Karpas-422 (cell line): Measurements from ENCODE around the gene CTRL. TPM values are rescaled to one million over a fixed set of nuclear protein-coding genes. Genes with fewer than 3 reads are reported as not detected.

Experiments used
- DNase-seq: peaks from one replicate; pipeline ENCODE4 v3.0.0-alpha.2; 2015
- H2AFZ ChIP-seq: fragments of 200-600 bp; sonication (generic); 2 replicates; pipeline ENCODE4 v1.6.1; 2014; ENCODE audit warnings: antibody characterized with exemption, low read length, mixed read lengths
- H3K27ac ChIP-seq: fragments of 200-600 bp; sonication (generic); 2 replicates; pipeline ENCODE4 v1.5.1; 2014; ENCODE audit warnings: mild to moderate bottlenecking, low read length, moderate library complexity
- H3K27me3 ChIP-seq: fragments of 200-600 bp; sonication (generic); 2 replicates; pipeline ENCODE4 v1.6.1; 2014; ENCODE audit warnings: low read length, mixed read lengths
- H3K36me3 ChIP-seq: fragments of 200-600 bp; sonication (generic); 2 replicates; pipeline ENCODE4 v1.6.1; 2014; ENCODE audit warnings: low read length, mixed read lengths; ENCODE audit not compliant: insufficient read depth
- H3K4me1 ChIP-seq: fragments of 200-600 bp; sonication (generic); 2 replicates; pipeline ENCODE4 v1.6.1; 2014; ENCODE audit warnings: mild to moderate bottlenecking, low read length, mixed read lengths
- H3K4me2 ChIP-seq: fragments of 200-600 bp; sonication (generic); 2 replicates; pipeline ENCODE4 v1.6.1; 2014; ENCODE audit warnings: low read length, low read depth, mild to moderate bottlenecking; ENCODE audit not compliant: poor library complexity, severe bottlenecking
- H3K4me3 ChIP-seq: fragments of 200-600 bp; sonication (generic); 2 replicates; pipeline ENCODE4 v1.5.1; 2014; ENCODE audit warnings: mild to moderate bottlenecking, antibody characterized with exemption, low read length, mixed read lengths
- H3K79me2 ChIP-seq: fragments of 200-600 bp; sonication (generic); 2 replicates; pipeline ENCODE4 v1.6.1; 2014; ENCODE audit warnings: mild to moderate bottlenecking, low read length, mixed read lengths
- H3K9ac ChIP-seq: fragments of 200-600 bp; sonication (generic); 2 replicates; pipeline ENCODE4 v1.6.0; 2014; ENCODE audit warnings: low read length
- H3K9me2 ChIP-seq: fragments of 200-600 bp; sonication (generic), shearing (Covaris generic); replicated peaks from 2 replicates; pipeline ENCODE4 v1.6.0; 2014; ENCODE audit warnings: mild to moderate bottlenecking, low read length, moderate library complexity; ENCODE audit not compliant: insufficient read depth
- H3K9me3 ChIP-seq: fragments of 300-700, 200-600 bp; sonication (generic); 2 replicates; pipeline ENCODE4 v1.6.1; 2014; ENCODE audit warnings: low read length, mixed read lengths
- H4K20me1 ChIP-seq: fragments of 200-600 bp; sonication (generic); 2 replicates; pipeline ENCODE4 v1.6.1; 2014; ENCODE audit warnings: mild to moderate bottlenecking, antibody characterized with exemption, low read length, low read depth; ENCODE audit not compliant: insufficient read depth
- total RNA-seq: library from RNA; depleted of rRNA; stranded (reverse); fragments of >200 nt; shearing (Covaris generic); gene quantifications from 2 replicates; pipeline ENCODE4 v1.2.3, GENCODE V29; 2014; ENCODE audit warnings: low replicate concordance

The CTRL gene
- total RNA-seq, 1 experiment from 2014 or later: 1.6 TPM

GRCh38 chr16:67964477-67965131 lies 32.9 kb upstream of the CTRL start:
- no peaks in the 10 kb centered on the region for H3K79me2 ChIP-seq
- H4K20me1 ChIP-seq: no peaks in the 10 kb centered on the region
- DNase-seq: no peak
- no peaks in the 10 kb centered on the region for H3K36me3 ChIP-seq
- H3K27me3 ChIP-seq: no peaks in the 10 kb centered on the region
- no peaks in the 10 kb centered on the region for H3K9me3 ChIP-seq
- peaks cover 20% of the 10 kb centered on the region for H3K4me1 ChIP-seq
- H3K4me3 ChIP-seq: no peak overlapping the region
- no peaks in the 10 kb centered on the region for H3K9me2 ChIP-seq
- no peak overlapping the region for H3K4me2 ChIP-seq
- no peak overlapping the region for H3K9ac ChIP-seq
- H3K27ac ChIP-seq: no peak overlapping the region
- H2AFZ ChIP-seq: no peak overlapping the region

GRCh38 chr16:67963662-67964321 lies 32.1 kb upstream of the CTRL start:
- Histone ChIP-seq H2AFZ (no peak overlapping the region), H3K4me1 (peaks cover 15% of the 10 kb centered on the region), H3K79me2 (no peaks in the 10 kb centered on the region), H3K4me3 (no peak overlapping the region), H3K9me2 (no peaks in the 10 kb centered on the region), H3K36me3 (no peaks in the 10 kb centered on the region), H3K4me2 (no peak overlapping the region), H3K9me3 (no peaks in the 10 kb centered on the region), H3K27me3 (no peaks in the 10 kb centered on the region), H3K27ac (no peak overlapping the region), H3K9ac (no peak overlapping the region), H4K20me1 (no peaks in the 10 kb centered on the region)
- no peak for DNase-seq

GRCh38 chr16:67963292-67963661 lies 31.6 kb upstream of the CTRL start:
- Histone ChIP-seq H3K27ac (no peak overlapping the region), H3K36me3 (no peaks in the 10 kb centered on the region), H3K4me2 (no peak overlapping the region), H3K27me3 (no peaks in the 10 kb centered on the region), H3K79me2 (no peaks in the 10 kb centered on the region), H4K20me1 (no peaks in the 10 kb centered on the region), H3K9ac (no peak overlapping the region), H3K4me3 (no peak overlapping the region), H3K4me1 (peaks cover 13% of the 10 kb centered on the region), H2AFZ (no peak overlapping the region), H3K9me3 (no peaks in the 10 kb centered on the region), H3K9me2 (no peaks in the 10 kb centered on the region)
- no peak for DNase-seq

GRCh38 chr16:67962135-67962534 lies 30.5 kb upstream of the CTRL start:
- Histone ChIP-seq H3K4me2 (no peak overlapping the region), H2AFZ (no peak overlapping the region), H3K36me3 (no peaks in the 10 kb centered on the region), H3K27ac (no peak overlapping the region), H3K27me3 (no peaks in the 10 kb centered on the region), H4K20me1 (no peaks in the 10 kb centered on the region), H3K9me3 (no peaks in the 10 kb centered on the region), H3K4me3 (no peak overlapping the region), H3K4me1 (peaks cover 5% of the 10 kb centered on the region), H3K9me2 (no peaks in the 10 kb centered on the region), H3K9ac (no peak overlapping the region), H3K79me2 (no peaks in the 10 kb centered on the region)
- DNase-seq: no peak

DNA sequence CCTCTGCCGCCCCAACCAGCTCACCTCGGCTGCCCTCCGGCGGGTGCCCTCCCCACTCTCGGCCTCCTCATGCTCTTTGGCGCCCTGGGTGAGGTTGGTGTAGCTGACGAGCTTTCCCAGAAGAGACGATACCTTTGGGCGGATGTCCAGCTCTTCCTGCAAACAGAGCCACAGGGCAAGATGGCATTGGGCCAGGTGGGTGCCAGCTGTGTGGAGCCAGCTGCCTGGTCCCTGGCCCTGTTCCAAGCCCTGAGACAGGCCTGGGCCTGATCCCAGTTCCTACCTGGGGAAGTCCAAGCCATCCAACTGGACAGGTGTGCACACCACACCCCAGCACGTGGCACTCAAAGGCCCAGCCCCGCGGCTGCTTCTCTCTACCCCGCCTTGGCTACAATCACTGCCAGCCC lies 29.9 kb upstream of the CTRL start:
- Histone ChIP-seq H3K4me2 (no peak overlapping the region), H3K79me2 (no peaks in the 10 kb centered on the region), H3K9me2 (no peaks in the 10 kb centered on the region), H3K9me3 (no peaks in the 10 kb centered on the region), H3K9ac (no peak overlapping the region), H3K4me3 (no peak overlapping the region), H3K27me3 (no peaks in the 10 kb centered on the region), H3K4me1 (no peaks in the 10 kb centered on the region), H3K27ac (no peak overlapping the region), H4K20me1 (no peaks in the 10 kb centered on the region), H3K36me3 (no peaks in the 10 kb centered on the region), H2AFZ (no peak overlapping the region)
- no peak for DNase-seq

DNA sequence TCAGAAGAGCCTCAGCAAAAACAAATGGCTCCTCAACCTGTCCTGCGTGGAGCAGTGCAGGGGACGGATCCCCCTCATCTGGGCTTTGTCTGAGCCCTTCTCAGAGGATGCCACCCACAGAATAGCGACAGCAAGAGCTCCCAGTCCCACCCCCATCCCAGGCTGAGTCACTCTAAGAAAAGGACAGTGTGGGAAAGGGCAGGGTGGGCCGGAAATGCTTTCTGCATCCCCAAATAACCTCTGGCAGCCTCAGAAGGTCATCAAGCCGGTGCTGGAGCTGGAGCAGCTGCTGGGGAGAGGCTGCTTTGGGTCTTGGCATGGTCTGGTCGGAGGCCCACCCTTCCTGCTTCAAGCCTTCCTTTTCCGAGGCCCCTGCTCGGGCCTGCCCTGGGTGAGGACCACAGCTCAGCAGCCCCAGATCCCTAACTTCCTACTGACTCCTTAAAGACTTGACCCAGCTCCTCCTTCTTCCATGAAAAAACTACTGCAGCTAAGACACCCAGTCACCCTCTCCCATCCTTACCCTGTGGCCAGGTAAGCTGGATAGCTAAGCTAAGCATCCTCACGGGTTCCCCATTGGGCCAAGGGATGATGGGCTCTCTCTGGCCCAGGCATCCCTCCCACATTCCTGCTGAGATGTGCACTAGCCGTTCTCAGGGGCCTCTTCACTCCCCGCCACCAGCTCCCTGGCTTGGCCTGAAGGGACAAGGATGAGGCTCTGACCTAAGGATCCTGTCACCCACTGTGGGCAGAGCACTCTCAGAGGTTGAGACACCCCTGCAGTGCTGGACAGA lies 28.1 kb upstream of the CTRL start:
- Histone ChIP-seq H4K20me1 (no peaks in the 10 kb centered on the region), H3K9me3 (no peaks in the 10 kb centered on the region), H3K79me2 (no peaks in the 10 kb centered on the region), H3K27me3 (no peaks in the 10 kb centered on the region), H3K4me1 (no peaks in the 10 kb centered on the region), H2AFZ (no peak overlapping the region), H3K9me2 (no peaks in the 10 kb centered on the region), H3K4me3 (no peak overlapping the region), H3K4me2 (no peak overlapping the region), H3K9ac (no peak overlapping the region), H3K36me3 (no peaks in the 10 kb centered on the region), H3K27ac (no peak overlapping the region)
- no peak for DNase-seq

DNA sequence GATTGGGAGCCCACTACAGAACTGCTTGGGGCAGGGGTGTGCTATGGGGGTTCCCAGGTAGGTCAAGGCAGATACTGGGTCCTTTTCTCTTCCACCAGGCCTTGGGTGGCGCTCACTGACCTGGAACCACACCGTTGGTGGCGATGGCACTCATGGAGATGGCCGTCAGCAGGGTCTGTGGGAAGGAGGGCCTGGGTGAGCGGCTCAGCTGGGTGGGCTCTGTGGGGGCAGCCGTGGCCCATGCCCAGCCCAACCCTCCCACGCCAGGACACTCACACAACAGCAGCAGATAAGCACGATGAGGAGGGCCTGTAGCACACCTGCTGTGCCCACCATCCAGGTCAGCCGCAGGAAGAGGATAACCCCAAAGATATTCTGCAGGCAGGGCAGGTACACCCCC lies 26.0 kb upstream of the CTRL start:
- H2AFZ ChIP-seq: no peak overlapping the region
- H3K27me3 ChIP-seq: no peaks in the 10 kb centered on the region
- no peaks in the 10 kb centered on the region for H3K9me2 ChIP-seq
- no peak for DNase-seq
- no peak overlapping the region for H3K27ac ChIP-seq
- no peaks in the 10 kb centered on the region for H4K20me1 ChIP-seq
- no peaks in the 10 kb centered on the region for H3K36me3 ChIP-seq
- no peaks in the 10 kb centered on the region for H3K9me3 ChIP-seq
- H3K4me2 ChIP-seq: no peak overlapping the region
- no peak overlapping the region for H3K4me3 ChIP-seq
- H3K9ac ChIP-seq: no peak overlapping the region
- H3K79me2 ChIP-seq: no peaks in the 10 kb centered on the region
- H3K4me1 ChIP-seq: no peaks in the 10 kb centered on the region

DNA sequence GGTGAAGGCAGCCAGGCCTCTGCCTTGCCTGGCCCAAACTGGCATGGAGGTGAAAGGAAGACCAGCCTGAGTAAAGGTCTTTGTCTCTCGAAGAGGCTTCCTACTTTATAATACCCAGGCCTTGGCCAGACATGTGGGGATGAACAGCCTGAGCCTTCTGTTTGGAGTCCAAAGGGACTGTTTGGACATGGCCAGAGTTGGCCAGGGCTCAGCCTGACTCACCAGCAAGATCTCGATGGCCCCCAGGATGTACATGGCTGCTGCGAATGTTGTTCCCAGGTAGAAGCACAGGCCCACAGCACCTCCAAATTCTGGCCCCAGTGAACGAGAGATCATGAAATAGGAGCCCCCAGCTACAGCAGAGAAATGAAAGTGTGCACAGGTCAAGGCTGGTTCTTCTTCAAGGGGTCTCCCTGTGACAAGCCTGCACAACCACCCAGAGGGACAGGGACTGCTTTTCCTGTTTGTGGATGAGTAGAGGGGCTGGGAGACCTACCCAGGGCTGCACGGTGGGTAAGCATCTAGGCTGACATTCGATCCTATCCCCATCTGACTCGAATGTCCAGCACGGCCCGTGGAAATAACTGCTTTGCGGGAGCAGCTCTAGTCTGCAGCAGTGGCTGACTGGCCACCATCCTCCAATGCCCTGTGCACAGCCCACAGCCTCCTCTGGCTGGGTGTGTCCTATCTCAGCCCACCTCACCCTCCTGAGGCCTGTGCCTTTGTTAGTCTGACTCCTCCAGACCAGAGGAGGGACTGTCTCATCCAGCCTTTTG lies 22.9 kb upstream of the CTRL start:
- no peak overlapping the region for H3K27ac ChIP-seq
- no peaks in the 10 kb centered on the region for H3K9me2 ChIP-seq
- no peaks in the 10 kb centered on the region for H3K4me1 ChIP-seq
- no peak overlapping the region for H3K4me2 ChIP-seq
- H3K79me2 ChIP-seq: no peaks in the 10 kb centered on the region
- H3K4me3 ChIP-seq: no peak overlapping the region
- H3K36me3 ChIP-seq: no peaks in the 10 kb centered on the region
- H3K27me3 ChIP-seq: no peaks in the 10 kb centered on the region
- no peak for DNase-seq
- no peak overlapping the region for H3K9ac ChIP-seq
- no peak overlapping the region for H2AFZ ChIP-seq
- no peaks in the 10 kb centered on the region for H4K20me1 ChIP-seq
- no peaks in the 10 kb centered on the region for H3K9me3 ChIP-seq
